HepG2 (cell line): ENCODE data around the gene DPH2. TPM values are rescaled to one million over a fixed set of nuclear protein-coding genes. Genes with fewer than 3 reads are reported as not detected.
A peak's percentile ranks its signal among the peaks of the same experiment; 100 is the strongest.

ENCODE experiments used
- ELK4 ChIP-seq: sonication (generic); formaldehyde crosslinking; IDR thresholded peaks from 2 replicates; pipeline ENCODE4 v1.9.0; 2021; ENCODE audit warnings: missing genetic modification reagents, borderline replicate concordance
- FUBP1 ChIP-seq: sonication (generic); formaldehyde crosslinking; IDR thresholded peaks from 2 replicates; pipeline ENCODE4 v1.5.1; 2020; ENCODE audit warnings: missing genetic modification reagents, mild to moderate bottlenecking, borderline replicate concordance
- GMEB2 ChIP-seq: IDR thresholded peaks from 2 replicates; pipeline ENCODE4 v1.6.1; 2016; ENCODE audit warnings: missing biosample characterization, missing genetic modification reagents, low read depth
- HNF4G ChIP-seq, 2 experiments: sonication (generic) in 1 of 2; formaldehyde crosslinking in 1 of 2; IDR thresholded peaks; 2 replicates each; pipeline versions ENCODE4 v1.4.0 to v1.6.1; 2011 to 2020; ENCODE audit warnings: borderline replicate concordance in 2 of 2, low read depth in 2 of 2, mild to moderate bottlenecking in 2 of 2, low read length in 1 of 2, missing genetic modification reagents in 1 of 2, moderate library complexity in 1 of 2
- RARG ChIP-seq: sonication (generic); formaldehyde crosslinking; IDR thresholded peaks from 2 replicates; pipeline ENCODE4 v1.4.0; 2020; ENCODE audit warnings: low read depth, mild to moderate bottlenecking, missing genetic modification reagents
- TFAP4 ChIP-seq: sonication (generic); IDR thresholded peaks from 2 replicates; pipeline ENCODE4 v1.6.1; 2016; ENCODE audit warnings: low read depth, borderline replicate concordance
- TP53 ChIP-seq: sonication (generic); formaldehyde crosslinking; conservative IDR thresholded peaks from 2 replicates; pipeline ENCODE4 v1.4.0; 2020; ENCODE audit warnings: missing genetic modification reagents
- ZBTB39 ChIP-seq: sonication (generic); formaldehyde crosslinking; IDR thresholded peaks from 2 replicates; pipeline ENCODE4 v1.5.0; 2020; ENCODE audit warnings: missing genetic modification reagents
- ZFP36L1 ChIP-seq: sonication (generic); formaldehyde crosslinking; IDR thresholded peaks from 2 replicates; pipeline ENCODE4 v1.8.0; 2022; ENCODE audit warnings: mild to moderate bottlenecking, missing genetic modification reagents, moderate library complexity
- ZMYM3 ChIP-seq: sonication (generic); formaldehyde crosslinking; IDR thresholded peaks from 2 replicates; pipeline ENCODE4 v1.5.1; 2020; ENCODE audit warnings: mild to moderate bottlenecking, missing genetic modification reagents
- ZNF263 ChIP-seq: sonication (generic); formaldehyde crosslinking; IDR thresholded peaks from 2 replicates; pipeline ENCODE4 v1.4.0; 2020; ENCODE audit warnings: missing genetic modification reagents
- ZNF282 ChIP-seq: fragments of 450-650 bp; IDR thresholded peaks from 2 replicates; pipeline ENCODE4 v1.6.1; 2018; ENCODE audit not compliant: partially characterized antibody
- ZNF687 ChIP-seq: sonication (generic); formaldehyde crosslinking; IDR thresholded peaks from 2 replicates; pipeline ENCODE4 v1.5.1; 2020; ENCODE audit warnings: mild to moderate bottlenecking, missing genetic modification reagents, moderate library complexity
- polyA plus RNA-seq, 8 experiments: library from polyadenylated mRNA; depleted of rRNA in 3 of 8; stranded (reverse) in 7 of 8; unstranded in 1 of 8; fragments of >200 nt; fragmentation: Illumina TruSeq in 4 of 8; extraction: Trizol in 4 of 8; gene quantifications; 2 replicates each; pipeline versions ENCODE4 v1.2.1 to v1.2.3, GENCODE V29; 2011 to 2016; ENCODE audit warnings: low read depth in 4 of 8, missing spikeins in 1 of 8, mixed read lengths in 1 of 8; ENCODE audit not compliant: insufficient read depth in 1 of 8
- total RNA-seq, 5 experiments: library from RNA; depleted of rRNA; stranded (reverse); fragments of >200 nt; fragmentation: Illumina TruSeq; extraction: Trizol; gene quantifications; 2 replicates each; pipeline ENCODE4 v1.2.3, GENCODE V29; 2016; ENCODE audit warnings: low read depth in 1 of 5

The DPH2 gene
- total and polyA plus RNA-seq, 2 of the 13 experiments (the other 11 are each of a cell fraction or from before 2014, with no cell fraction given): 32.2 to 38.3 TPM

- TF ChIP-seq ZBTB39 (CRISPR knock-in tag): no peak
- no peak for TF ChIP-seq HNF4G (IDR thresholded peaks at IDR 0.05; ENCODE audit: borderline replicate concordance, low read depth, low read length)
- TF ChIP-seq HNF4G (CRISPR knock-in tag; IDR thresholded peaks at IDR 0.05; ENCODE audit: borderline replicate concordance, low read depth): no peak
- no peak for TF ChIP-seq TP53
- 0 out of 2 replicates have a peak, but pooled peaks have one; percentile 31 for TF ChIP-seq ZFP36L1 (CRISPR knock-in tag)
- no peak for TF ChIP-seq ZNF282
- TF ChIP-seq FUBP1: no peak
- 0 out of 2 replicates have a peak, but pooled peaks have one; percentile 71 for TF ChIP-seq RARG
- TF ChIP-seq ELK4 (CRISPR knock-in tag): no peak
- TF ChIP-seq ZNF263 (CRISPR knock-in tag): peak; percentile 68
- TF ChIP-seq GMEB2 (CRISPR knock-in tag): 0 out of 2 replicates have a peak, but pooled peaks have one; percentile 45
- TF ChIP-seq ZMYM3 (CRISPR knock-in tag): peak; percentile 33; the same call in 1 of the 2 replicates
- peak; percentile 88 for TF ChIP-seq ZNF687 (CRISPR knock-in tag)
- TF ChIP-seq TFAP4: no peak
Measured at GRCh38 chr1:43991476-43992231, 21.8 kb downstream of the DPH2 start, which contains the start of gene CCDC24 (continued).
